DND-41 (cell line): Measurements from ENCODE around the gene SCN7A.

Experiments used
- ATAC-seq: fragments of 200-7000 bp; cut with Tn5 transposase; 3 replicates; pipeline ENCODE4 v1.9.1; 2021; ENCODE audit warnings: low read depth; ENCODE audit not compliant: insufficient read depth
- DNase-seq: peaks from one replicate; pipeline ENCODE4 v3.0.0-alpha.2; 2020
- H2AFZ ChIP-seq: 2 replicates; pipeline ENCODE4 v1.6.0; 2012; ENCODE audit warnings: low read depth, low read length
- H3K27ac ChIP-seq: 2 replicates; pipeline ENCODE4 v1.5.1; 2012; ENCODE audit warnings: low read length, inconsistent platforms
- H3K27me3 ChIP-seq: fragments of 200-600 bp; sonication (generic); 2 replicates; pipeline ENCODE4 v1.6.0; 2012; ENCODE audit warnings: low read length, mild to moderate bottlenecking, inconsistent platforms; ENCODE audit not compliant: insufficient read depth, poor library complexity
- H3K36me3 ChIP-seq: 2 replicates; pipeline ENCODE4 v1.5.1; 2012; ENCODE audit warnings: low read length, inconsistent platforms; ENCODE audit not compliant: insufficient read depth
- H3K4me1 ChIP-seq: 2 replicates; pipeline ENCODE4 v1.5.1; 2012; ENCODE audit warnings: mild to moderate bottlenecking, low read length; ENCODE audit not compliant: insufficient read depth
- H3K4me2 ChIP-seq: 2 replicates; pipeline ENCODE4 v1.6.0; 2012; ENCODE audit warnings: mild to moderate bottlenecking, moderate library complexity, low read length, inconsistent platforms; ENCODE audit not compliant: insufficient read depth
- H3K4me3 ChIP-seq, 2 experiments: fragments of 200-600 bp in 1 of 2; shearing (Covaris generic) in 1 of 2; 2 replicates each; pipeline ENCODE4 v1.5.1; 2012 to 2016; ENCODE audit warnings: inconsistent platforms in 2 of 2, low read length in 2 of 2, mild to moderate bottlenecking in 2 of 2, low read depth in 1 of 2, moderate library complexity in 1 of 2
- H3K79me2 ChIP-seq: 2 replicates; pipeline ENCODE4 v1.6.0; 2012; ENCODE audit warnings: low read length, inconsistent platforms; ENCODE audit not compliant: insufficient read depth
- H3K9ac ChIP-seq: 2 replicates; pipeline ENCODE4 v1.6.0; 2012; ENCODE audit warnings: low read depth, mild to moderate bottlenecking, inconsistent platforms, low read length, moderate library complexity
- H3K9me3 ChIP-seq: 2 replicates; pipeline ENCODE4 v1.5.1; 2012; ENCODE audit warnings: low read length, moderate library complexity, mild to moderate bottlenecking, inconsistent platforms; ENCODE audit not compliant: insufficient read depth, severe bottlenecking
- H4K20me1 ChIP-seq: 2 replicates; pipeline ENCODE4 v1.6.0; 2012; ENCODE audit warnings: low read length; ENCODE audit not compliant: insufficient read depth
- CTCF ChIP-seq: IDR thresholded peaks from 2 replicates; pipeline ENCODE4 v1.5.1; 2012; ENCODE audit warnings: borderline replicate concordance, low read length, moderate library complexity, mild to moderate bottlenecking; ENCODE audit not compliant: poor library complexity, severe bottlenecking; ENCODE audit errors: extremely low read depth
- EZH2 ChIP-seq: IDR thresholded peaks from 3 replicates; pipeline ENCODE4 v1.6.1; 2012; ENCODE audit warnings: borderline replicate concordance, low read depth, mild to moderate bottlenecking, moderate library complexity, low read length, inconsistent platforms; ENCODE audit not compliant: severe bottlenecking

Gene SCN7A

GRCh38 chr2:166521155-166521554 lies 27.1 kb upstream of the SCN7A start:
- H3K36me3 ChIP-seq: no peaks in the 10 kb centered on the region
- no peak overlapping the region for H2AFZ ChIP-seq
- H3K79me2 ChIP-seq: no peaks in the 10 kb centered on the region
- H3K4me2 ChIP-seq: no peak overlapping the region
- no peaks in the 10 kb centered on the region for H4K20me1 ChIP-seq
- ATAC-seq (no peak), DNase-seq (no peak)
- no peak overlapping the region for H3K27ac ChIP-seq
- H3K9me3 ChIP-seq: no peaks in the 10 kb centered on the region
- no peak overlapping the region for H3K4me3 ChIP-seq
- TF ChIP-seq EZH2 (no peak), CTCF (no peak)
- H3K27me3 ChIP-seq: no peaks in the 10 kb centered on the region
- no peaks in the 10 kb centered on the region for H3K4me1 ChIP-seq
- H3K9ac ChIP-seq: no peak overlapping the region

- H3K9me3 ChIP-seq: no peaks in the 10 kb centered on the region
- H3K4me1 ChIP-seq: no peaks in the 10 kb centered on the region
- no peak for ATAC-seq
- H3K9ac ChIP-seq: no peak overlapping the region
- H3K27me3 ChIP-seq: no peaks in the 10 kb centered on the region
- DNase-seq: no peak
- no peak overlapping the region for H2AFZ ChIP-seq
- H3K79me2 ChIP-seq: no peaks in the 10 kb centered on the region
- H3K4me3 ChIP-seq: no peak overlapping the region
- no peak for TF ChIP-seq EZH2
- TF ChIP-seq CTCF: no peak
- H3K4me2 ChIP-seq: no peak overlapping the region
- no peaks in the 10 kb centered on the region for H3K36me3 ChIP-seq
- H3K27ac ChIP-seq: no peak overlapping the region
- H4K20me1 ChIP-seq: no peaks in the 10 kb centered on the region
These were observed 26.6 kb upstream of the SCN7A start for GRCh38 chr2:166520604-166521003.

GRCh38 chr2:166519391-166519962 lies 25.4 kb upstream of the SCN7A start:
- H3K9me3 ChIP-seq: no peaks in the 10 kb centered on the region
- no peak overlapping the region for H3K4me2 ChIP-seq
- H4K20me1 ChIP-seq: no peaks in the 10 kb centered on the region
- H3K4me3 ChIP-seq: no peak overlapping the region
- no peak overlapping the region for H2AFZ ChIP-seq
- no peaks in the 10 kb centered on the region for H3K4me1 ChIP-seq
- DNase-seq: no peak
- TF ChIP-seq CTCF (no peak), EZH2 (no peak)
- no peaks in the 10 kb centered on the region for H3K36me3 ChIP-seq
- H3K79me2 ChIP-seq: no peaks in the 10 kb centered on the region
- no peak overlapping the region for H3K27ac ChIP-seq
- no peak overlapping the region for H3K9ac ChIP-seq
- ATAC-seq: no peak
- no peaks in the 10 kb centered on the region for H3K27me3 ChIP-seq
